CD4-positive, alpha-beta T cell treated with Interleukin-15 for 1 hour (primary cell): Measurements from ENCODE around the gene RFX3.

Source experiments
- DNase-seq: peaks from one replicate; pipeline ENCODE4 v3.0.0-alpha.2; 2020

RFX3 gene

DNA sequence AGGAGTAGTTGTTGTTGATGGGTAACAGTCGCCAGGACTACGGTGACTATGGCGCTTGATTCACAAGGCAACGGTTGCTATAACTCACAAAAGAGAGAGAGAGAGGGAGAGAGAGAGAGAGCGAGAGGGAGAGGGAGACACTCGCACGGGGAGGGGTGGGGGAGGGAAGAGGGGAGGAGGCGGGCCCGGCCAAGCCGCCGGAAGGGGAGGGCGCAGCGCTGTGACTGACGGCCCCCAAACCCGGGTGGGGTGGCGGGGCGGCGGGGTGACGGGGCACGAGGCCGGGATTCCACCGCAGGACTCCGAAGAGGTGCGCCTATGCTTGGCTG is at the start of gene RFX3:
Gene RFX3 (minus strand): TSS at position 166 of the 329 bp plus-strand sequence. CDS start 130,413 bp downstream, outside the sequence.
- DNase-seq, result peak; percentile 96

DNA sequence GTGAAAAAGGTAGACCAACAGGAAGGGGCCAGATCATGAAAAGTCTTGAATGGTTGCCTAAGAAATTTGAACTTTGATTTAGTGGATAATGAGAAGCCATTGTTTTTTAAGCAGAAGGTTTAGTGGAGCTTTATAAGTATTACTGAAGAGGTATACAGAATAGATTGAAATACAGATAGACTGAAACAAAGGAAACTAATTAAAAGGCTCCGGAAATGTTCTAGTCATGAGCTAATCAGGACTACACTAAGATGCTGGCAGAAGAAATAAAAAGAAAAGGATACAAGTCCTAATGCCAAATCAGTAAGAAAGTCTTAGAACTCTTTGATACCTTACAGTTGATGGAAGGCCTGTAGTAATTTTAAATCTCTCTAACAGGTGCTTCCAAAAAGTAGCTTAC is 45.7 kb upstream of the RFX3 start:
- DNase-seq, result no peak

DNA sequence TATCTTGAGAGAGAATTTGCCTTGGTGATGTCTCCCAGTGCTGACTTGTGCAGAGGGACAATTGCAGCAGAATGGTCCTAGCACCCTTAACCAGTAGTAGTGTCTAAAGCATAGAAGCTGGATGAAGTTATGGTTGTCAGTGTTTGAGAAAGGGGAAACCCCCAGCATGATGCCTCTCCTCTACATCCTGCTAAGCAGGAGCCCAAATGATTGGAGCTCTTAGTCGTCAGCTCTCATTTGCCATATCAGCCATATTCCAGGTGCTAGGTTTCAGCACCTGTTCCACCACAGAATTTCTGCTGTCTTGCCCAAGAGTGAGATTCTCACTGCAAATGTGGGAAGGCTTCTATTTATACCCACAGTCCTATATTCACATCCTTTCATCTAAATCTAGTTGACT is 43.7 kb upstream of the RFX3 start:
- DNase-seq, result no peak

DNA sequence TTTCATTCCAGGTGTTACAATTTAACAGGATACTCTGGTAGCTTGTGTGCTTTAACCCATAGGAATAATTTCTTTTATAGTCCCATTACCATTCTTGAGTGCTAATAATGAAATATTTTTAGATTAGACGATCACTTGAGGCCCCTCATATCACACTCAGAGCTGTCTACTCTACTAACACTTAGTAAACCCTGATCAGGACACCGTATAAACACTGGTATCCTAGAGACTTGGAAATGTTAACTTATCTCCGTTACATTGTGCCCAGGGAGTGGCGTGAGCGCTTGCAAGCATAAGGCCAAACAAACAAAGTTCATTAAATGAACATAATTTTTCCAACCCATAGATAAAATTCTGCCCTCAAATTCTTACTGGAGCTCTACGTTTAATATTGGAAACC is 42.2 kb upstream of the RFX3 start:
- no peak for DNase-seq

DNA sequence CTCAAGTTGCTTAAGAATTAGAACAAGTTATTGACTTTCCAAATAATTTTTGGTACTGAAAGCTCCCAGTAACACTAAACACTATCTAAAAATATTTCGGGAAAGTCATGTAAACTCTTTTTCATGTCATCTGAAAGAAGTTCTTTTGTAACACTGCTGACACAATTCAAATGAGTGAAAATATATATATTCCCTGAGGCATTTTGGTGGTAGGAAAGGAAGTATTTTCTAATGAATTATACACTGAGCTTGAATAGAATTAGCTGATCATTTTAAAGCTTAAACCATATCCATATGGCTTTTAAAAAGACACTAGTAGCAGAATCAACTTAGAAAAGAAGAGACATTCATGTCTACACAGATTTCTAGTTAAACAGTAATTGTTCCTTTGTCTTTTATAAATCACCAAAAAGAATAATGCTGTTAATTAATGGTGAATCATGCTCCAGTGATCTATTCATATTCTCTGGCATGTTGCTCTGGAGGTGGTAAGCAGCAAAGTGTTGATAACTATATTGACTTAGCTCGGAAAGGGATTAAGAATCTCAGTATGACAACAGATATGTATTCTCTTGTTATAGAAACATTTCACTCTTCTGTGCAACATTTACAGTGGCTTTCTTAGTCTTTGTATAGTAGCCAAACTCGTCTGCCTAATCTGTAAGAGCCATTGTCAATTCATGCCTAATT is 27.4 kb upstream of the RFX3 start:
- DNase-seq, result no peak

DNA sequence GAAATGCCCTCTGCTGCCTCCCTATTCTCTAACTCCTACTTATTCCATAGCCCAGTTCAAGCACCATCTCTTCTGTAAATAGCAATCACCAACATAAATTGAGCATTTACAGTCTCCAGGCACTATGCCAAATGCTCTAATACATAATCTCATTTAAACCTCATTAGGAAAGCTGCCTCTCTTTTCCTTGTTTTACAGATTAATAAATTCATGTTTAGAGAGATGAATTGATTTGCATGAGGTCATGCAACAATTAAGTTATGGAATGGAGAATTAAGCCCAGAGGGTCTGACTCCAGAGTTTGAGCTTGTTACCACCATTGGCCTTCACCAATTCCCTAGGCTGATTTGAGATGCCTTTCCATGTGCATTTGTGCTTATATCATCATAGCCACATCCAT is 23.4 kb upstream of the RFX3 start:
- DNase-seq, result no peak

DNA sequence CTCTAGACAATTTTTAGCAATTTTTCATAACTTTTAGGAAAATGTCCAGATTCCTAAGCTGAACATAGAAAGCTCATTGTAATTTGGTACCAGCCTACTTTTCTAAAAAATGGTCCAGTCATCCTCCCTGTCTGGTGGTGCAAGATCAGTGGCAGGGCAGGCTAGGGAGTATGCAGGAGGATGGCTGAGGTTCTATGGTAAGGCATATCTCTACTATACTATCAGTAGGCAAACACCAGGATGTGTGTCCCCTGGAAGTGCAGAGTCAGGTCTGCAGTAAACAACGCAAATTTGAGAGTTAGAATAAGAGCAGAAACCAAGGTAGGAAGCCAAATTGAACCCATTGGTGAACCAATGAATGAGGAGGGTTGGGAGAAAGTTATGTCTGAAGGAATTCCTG is 22.8 kb upstream of the RFX3 start:
- no peak for DNase-seq

DNA sequence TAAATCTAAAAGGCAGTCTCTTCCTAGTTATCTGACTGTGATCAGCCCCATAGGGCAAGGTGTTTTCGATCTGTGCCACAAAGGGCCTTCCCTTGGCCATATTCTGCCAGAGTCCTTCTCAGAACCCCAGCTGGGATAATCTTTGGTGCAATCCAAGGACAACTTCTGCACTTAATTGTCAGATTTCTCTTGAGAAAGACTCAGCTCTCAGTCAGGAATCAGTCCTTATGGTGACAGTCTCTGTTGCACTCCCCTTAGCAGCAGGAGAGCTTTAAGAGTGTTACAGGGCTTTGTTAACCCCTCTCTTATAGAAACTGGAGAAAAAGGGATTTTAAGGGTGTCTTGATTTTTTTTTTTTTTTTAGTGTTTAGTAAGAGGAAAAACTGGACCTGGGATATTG is 15.4 kb upstream of the RFX3 start:
- DNase-seq, result no peak

DNA sequence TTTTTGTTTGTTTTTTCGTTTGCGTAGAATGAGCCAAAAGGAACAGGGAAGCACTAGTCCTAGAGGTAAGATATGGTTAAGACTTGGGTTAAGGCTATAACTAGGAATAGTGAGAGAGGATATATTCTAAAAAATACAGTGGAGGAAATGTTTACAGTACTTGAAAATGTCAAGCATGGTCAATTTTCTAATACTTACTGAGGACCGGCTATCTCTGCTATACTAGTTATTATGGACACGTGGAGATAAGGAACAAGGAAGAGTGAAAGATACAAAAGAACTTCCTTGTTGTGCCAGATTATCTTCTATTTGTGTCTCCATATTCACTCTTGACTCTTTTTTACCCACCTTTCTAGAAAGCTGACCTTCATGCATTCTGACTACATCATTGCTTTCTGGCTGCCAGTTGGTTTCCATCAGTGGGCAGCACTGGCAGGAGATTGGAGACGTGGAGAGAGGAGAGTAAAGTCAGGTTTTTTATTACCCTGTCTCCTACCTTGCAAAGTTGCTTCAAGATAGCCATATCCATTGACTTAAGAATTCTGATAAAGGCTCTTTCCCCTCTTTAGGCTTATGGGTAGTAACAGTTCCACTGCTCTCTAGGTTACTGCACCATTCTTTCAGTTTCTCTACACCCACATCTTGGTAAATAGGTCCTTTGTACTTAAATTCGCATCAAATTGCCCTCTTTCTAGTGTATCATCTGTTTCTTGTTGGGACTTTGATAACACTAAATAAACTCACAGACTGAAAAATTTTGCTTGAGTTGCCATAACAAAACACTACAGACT is 9.0 kb upstream of the RFX3 start:
- no peak for DNase-seq

DNA sequence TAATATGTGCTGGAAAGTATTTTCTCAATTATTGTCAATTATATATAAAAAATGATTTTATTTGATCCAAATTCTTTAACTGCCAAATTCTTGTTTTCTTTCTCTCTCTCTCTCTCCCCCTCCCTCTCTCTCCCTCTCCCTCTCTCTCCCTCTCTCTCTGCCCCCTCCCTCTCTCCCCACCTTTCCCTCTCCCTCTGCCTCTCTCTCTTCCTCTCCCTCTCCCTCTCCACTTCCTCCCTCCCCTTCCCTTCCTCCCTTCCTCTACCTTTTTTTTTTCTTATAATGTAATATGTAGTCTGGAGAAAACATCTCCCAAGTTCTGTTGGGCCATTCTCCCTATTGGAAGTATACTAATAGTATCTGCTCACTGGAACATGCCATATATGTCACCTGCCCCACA is 6.4 kb upstream of the RFX3 start:
- DNase-seq, result no peak

DNA sequence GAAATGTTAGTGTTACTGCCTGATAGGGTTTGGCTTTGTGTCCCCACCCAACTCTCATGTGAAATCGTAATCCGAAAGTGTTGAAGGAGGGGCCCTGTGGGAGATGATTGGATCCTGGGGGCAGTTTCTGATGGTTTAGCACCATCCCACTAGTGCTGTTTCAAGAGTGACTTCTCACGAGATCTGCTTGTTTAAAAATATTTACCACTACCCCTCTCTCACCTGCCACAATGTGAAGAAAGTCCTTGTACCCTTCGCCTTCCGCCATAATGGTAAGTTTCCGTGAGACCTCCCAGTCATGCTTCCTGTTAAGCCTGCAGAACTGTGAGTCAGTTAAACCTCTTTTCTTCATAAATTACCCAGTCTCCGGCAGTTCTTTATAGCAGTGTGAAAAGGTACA is 2.6 kb upstream of the RFX3 start:
- peak; percentile 54 for DNase-seq

DNA sequence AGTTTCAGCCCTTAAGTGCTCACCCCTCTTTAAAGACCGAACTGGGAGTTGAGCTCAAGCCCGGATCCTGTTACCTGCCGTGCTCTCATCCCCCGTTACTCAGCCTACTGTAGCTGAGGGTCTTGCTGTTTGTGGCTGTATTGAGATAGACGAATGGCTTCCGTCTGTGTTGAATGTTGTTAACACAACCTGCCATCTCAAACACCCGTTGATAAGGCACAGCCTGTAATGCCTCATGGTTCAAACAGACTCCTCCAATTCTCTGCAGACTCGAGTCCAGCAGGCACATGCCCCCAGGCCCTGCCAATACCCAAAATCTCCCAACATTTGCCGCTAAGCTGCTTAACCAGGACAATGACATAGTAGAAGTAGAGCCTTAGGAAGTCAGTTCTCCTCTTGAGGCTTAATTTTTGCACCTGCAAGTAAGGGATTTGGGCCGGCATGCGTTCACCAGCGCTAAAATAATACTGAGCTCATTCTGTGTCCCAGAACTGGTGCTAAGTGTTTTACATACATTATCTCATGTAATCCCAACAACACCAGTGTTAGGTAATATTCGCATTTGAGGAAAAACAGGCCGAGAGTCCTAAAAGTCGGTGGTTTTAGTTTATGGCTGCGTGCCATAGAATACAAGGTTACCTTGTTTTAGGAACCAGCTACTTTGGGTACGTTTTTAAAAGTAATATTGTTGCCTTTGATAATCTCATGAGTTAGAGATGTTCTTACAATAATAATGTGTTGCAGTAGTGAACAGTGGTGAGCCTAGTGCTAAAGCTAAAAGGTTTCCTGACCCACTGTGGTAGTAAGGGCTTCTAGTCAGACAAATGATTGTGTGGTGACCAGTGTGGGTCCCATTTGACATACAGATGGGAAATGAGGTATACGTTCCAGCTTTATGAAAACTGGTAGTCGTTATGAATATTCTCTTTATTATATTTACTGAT is 1.5 kb upstream of the RFX3 start:
- no peak for DNase-seq

DNA sequence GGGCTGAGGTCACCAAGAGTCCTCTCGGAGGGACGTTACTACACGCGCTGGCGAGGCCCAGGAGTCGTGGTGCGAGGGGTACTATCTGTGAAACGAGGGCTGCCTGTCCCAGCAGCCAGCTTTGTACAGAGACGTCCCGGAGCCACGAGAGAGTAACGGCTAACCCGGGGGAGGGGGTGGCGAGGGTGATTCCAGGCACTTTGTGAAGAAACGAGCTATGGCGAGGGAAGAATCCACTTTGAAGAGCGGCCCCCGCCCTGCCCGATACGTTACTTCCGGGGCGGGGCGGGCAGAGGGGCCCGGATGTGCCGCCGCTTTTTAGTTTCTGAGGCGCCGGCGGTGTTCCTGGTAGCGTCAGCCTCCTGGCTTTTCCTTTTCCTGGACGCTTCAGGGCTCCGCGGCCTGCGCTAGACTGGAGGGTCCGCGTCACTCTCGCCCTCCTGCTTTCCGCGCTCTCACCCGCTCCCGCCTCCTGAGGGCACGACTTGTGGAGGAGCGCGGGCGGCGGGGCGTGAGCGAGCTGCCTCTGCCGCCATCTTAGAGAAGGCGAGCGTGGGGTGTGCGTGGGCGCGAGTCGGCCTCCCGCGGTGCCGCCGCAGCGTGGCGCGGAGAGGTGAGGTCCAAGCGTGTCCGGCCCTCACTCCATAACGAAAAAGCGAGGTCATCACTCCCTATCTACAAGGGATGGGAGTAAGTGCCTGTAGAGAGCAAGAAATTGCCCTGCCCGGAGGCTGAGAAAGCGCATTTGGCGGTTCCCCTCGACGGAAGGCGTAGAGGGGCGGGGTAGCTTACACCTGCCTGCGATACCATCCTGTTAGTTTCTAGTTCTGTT is 580 bp upstream of the RFX3 start:
- peak; percentile 89 for DNase-seq

DNA sequence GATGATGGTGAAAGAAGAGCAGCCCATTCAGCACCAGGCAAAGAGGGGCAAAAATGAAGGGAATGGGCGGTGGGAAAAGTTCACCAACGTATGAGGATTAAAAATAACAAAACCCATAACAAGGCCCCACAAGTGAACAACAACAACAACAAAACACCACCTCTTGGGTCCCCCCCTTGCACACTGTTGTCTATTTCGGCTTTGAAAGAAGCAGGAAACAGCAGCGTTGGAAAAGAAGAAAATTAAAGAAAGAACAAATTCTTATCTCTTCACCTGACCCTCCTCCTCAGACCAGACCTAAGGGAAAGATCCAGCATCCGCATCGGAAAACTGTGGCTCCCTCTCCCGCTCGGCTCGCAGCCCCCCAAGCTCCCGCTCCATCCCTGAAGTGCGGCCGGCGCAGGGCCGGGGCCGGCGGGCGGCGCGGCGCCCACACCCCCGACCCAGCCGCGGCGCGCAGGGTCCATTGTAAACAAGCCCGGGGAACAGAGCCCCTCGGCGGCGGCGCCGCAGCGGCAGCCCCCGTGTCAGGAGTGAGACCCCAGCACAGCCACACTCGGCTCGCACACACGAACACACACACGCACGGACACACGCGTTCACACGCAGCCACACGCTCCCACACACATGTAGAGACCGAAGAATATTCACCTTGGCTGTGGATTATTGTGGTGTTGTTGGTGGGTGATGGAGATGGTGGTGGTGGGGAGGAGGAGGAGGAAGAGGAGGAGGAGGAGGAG is 535 bp downstream of the RFX3 start:
- no peak for DNase-seq

DNA sequence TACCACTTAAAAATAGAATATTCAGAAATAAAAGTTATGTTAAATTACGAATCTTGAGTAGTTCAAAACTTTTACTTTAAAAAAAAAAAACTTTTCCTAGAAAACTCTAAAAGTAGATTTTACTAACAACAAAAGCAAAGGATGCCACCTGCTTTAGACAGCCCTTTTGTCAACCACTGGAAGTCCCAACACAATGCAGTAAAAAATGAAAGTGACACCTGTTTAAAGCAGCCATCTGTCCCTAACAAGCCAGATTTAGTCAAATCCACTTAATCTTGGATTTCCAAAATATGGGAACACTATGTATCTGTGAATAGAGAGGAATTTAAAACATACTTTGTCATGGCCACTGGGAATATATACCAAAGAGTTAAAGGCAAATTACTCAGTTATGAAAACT is 3.8 kb downstream of the RFX3 start:
- DNase-seq, result no peak

DNA sequence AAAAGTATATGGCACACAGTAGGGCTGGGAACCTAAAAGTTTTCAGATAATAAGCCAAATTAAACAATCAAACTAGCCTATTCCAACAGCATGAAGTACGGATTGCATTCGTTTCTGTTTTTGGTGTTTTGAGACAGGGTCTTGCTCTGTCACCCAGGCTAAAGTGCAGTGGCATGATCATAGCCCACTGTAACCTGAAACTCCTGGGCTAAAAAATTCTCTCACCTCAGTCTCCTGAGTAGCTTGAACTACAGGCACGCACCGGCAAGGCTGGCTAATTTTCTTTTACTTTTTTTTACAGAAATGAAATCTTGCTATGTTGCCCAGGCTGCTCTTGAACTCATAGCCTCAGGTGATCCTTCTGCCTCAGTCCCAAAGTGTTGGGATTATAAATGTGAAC is 5.2 kb downstream of the RFX3 start:
- no peak for DNase-seq

DNA sequence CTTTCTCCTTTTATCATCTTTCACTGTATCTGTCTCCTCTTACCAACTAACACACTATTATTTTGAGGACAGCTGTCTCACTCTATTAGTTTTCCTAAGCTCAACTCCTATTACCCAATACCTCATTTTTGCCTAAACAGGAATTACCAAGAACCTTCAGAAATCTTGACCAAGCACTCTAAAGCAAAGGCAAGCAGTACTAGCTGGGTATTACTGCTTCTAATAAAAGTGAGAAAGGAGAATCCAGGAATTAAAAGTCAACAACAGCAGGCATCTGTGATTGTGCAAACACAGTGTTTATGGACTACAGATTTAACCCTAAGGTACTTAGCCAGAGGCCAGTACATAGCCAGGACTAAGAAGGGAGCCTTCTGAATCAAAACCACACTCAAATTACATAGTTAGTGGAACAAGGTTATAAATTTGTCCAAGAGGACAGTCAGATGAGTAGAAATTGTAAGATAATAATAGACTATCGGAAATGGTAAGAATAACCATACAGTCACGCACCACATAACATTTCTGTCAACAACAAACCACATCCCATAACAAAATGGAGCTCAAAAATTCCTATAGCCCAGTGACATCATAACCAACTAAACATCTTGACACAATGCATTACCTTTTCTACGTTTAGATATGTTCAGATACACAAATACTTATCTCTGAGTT is 8.3 kb downstream of the RFX3 start:
- DNase-seq, result no peak

DNA sequence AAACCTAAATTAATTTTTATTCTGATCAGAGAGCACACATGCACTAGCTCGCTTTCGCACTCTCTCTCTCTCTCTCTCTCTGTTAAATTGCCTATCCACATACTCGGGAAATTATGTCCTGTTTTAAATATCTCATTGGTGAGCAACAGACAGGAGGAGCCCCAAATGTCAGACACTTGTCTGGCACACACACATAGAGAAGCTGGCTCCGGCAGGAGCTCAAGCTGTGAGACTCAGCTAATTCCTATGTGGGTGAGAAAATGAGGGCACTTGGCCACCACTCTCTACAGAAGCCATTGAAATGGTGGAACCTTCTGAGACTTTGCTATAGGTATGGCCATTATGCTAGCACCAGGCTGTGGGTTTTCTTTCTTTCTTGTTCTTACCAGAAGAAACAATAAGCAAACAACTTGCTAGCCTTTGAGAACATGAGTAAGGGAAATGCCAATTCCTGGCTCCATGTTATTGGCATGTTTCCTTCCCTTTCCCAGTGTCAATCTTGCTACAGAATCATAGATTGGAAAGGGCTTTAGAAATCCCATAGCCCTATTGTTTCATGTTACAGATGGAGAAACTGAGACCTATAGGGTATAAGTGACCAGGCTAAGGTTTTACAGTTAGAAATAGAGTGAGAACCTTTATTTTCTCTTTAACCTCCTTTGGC is 9.0 kb downstream of the RFX3 start:
- DNase-seq, result no peak

DNA sequence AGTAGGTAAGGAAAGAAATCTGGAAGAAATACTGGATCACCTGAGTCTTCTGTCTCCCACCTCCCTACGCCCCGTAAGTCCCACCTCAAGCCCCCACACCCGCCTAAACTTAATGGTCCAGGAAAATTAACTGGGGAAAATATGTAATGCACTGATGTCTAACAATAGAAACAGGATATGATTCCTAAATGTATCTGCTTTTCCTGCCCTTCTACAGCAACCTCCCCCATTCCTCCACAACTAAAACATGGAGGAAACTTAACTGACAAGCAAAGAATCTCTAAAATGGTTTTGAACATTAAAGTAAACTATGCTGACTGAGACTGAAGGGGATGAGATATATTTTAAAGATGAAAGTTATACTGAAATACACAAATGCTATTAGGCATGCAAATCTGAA is 10.4 kb downstream of the RFX3 start:
- DNase-seq, result no peak

DNA sequence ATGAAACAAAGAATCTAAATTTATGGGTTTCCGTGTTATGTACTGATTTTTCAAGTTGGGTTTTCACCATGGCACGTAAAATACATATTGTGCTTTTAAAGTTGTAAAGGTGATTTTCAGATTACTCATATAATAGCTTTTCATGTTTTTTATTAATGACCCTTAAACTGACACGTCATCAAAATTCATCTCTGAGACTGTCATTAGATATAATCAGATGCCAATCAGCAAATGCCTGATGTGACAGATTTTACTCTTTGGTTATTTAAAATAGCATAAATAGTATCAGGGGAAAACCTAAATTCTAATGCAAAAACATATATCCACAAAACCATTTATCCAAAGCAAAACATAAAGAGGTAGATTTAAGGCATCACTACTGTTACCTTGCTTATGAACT is 11.0 kb downstream of the RFX3 start:
- DNase-seq, result no peak

DNA sequence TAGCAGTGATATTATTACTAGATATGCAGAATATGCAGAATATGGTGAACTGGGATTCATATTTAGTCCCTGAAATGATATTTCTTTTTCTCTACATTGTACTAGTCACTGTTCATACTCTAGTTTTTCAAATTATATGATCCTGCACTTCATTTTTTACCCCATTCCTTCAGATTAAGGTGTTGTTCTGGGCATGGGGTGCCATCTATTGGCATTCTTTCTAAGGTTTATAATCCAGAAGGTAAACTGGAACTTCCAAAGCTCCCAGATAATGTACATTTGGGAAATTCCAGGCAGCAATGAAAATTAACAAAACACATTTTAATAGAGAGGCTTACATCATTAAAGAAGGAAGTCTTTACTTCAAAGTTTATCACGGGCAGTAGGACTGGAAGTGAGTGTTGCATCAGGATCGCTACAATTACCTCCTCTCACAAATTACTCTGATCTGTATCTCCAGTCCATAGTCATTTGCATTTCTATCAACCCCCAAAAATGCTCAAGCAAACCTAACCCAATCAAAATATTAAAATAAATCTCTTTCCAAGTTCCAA is 12.5 kb downstream of the RFX3 start:
- no peak for DNase-seq
